GM19023 (cell line): ENCODE results near the gene GABRB3.

Experiments used
- ATAC-seq: cut with Tn5 transposase; IDR thresholded peaks from one replicate; pipeline ENCODE4 v1.9.1; 2021; ENCODE audit warnings: mild to moderate bottlenecking, moderate library complexity; ENCODE audit not compliant: unreplicated experiment

Gene GABRB3

GRCh38 chr15:26679927-26680326 lies 92.9 kb downstream of the GABRB3 start:
- ATAC-seq = no peak

- ATAC-seq = no peak
Measured at GRCh38 chr15:26676115-26676514, 96.8 kb downstream of the GABRB3 start.

GRCh38 chr15:26674467-26674866 lies 98.4 kb downstream of the GABRB3 start:
- no peak for ATAC-seq

- ATAC-seq = no peak
Measured at GRCh38 chr15:26673445-26673844, 99.4 kb downstream of the GABRB3 start.

GRCh38 chr15:26670116-26670515 lies 102.8 kb downstream of the GABRB3 start:
- ATAC-seq = no peak

GRCh38 chr15:26667222-26667988 lies 105.5 kb downstream of the GABRB3 start:
- ATAC-seq = no peak

- no peak for ATAC-seq
Measured at GRCh38 chr15:26665957-26666791, 106.7 kb downstream of the GABRB3 start.

- ATAC-seq = no peak
Measured at GRCh38 chr15:26662283-26662682, 110.6 kb downstream of the GABRB3 start.

GRCh38 chr15:26661748-26662147 lies 111.1 kb downstream of the GABRB3 start:
- ATAC-seq = no peak

GRCh38 chr15:26661107-26661506 lies 111.8 kb downstream of the GABRB3 start:
- ATAC-seq = no peak

- no peak for ATAC-seq
Measured at GRCh38 chr15:26660241-26660640, 112.6 kb downstream of the GABRB3 start.

GRCh38 chr15:26658290-26658689 lies 114.6 kb downstream of the GABRB3 start:
- ATAC-seq = no peak

GRCh38 chr15:26656080-26656479 lies 116.8 kb downstream of the GABRB3 start:
- ATAC-seq = no peak

- ATAC-seq = no peak
Measured at GRCh38 chr15:26651909-26652308, 121.0 kb downstream of the GABRB3 start.

GRCh38 chr15:26648676-26649075 lies 124.2 kb downstream of the GABRB3 start:
- no peak for ATAC-seq

GRCh38 chr15:26644948-26645347 lies 127.9 kb downstream of the GABRB3 start:
- no peak for ATAC-seq

- ATAC-seq = no peak
Measured at GRCh38 chr15:26641144-26641543, 131.7 kb downstream of the GABRB3 start.

GRCh38 chr15:26640601-26641000 lies 132.3 kb downstream of the GABRB3 start:
- no peak for ATAC-seq

GRCh38 chr15:26639966-26640365 lies 132.9 kb downstream of the GABRB3 start:
- no peak for ATAC-seq

GRCh38 chr15:26635614-26636013 lies 137.3 kb downstream of the GABRB3 start:
- ATAC-seq = no peak

GRCh38 chr15:26635105-26635504 lies 137.8 kb downstream of the GABRB3 start:
- no peak for ATAC-seq

GRCh38 chr15:26634319-26634718 lies 138.5 kb downstream of the GABRB3 start:
- no peak for ATAC-seq
